HL-60 (cell line): Measurements from ENCODE around the gene KDM2B.

Source experiments
- DNase-seq, 2 experiments: peaks; one replicate each; pipeline ENCODE4 v3.0.0-alpha.2; 2010 to 2020; ENCODE audit warnings: low read depth in 1 of 2, low spot score in 1 of 2
- H3K27ac ChIP-seq: fragments of 250-450 bp; sonication (Bioruptor Pico); replicated peaks from 2 replicates; pipeline ENCODE4 v1.5.1; 2020; ENCODE audit warnings: mild to moderate bottlenecking, moderate library complexity
- H3K27me3 ChIP-seq: fragments of 250-450 bp; sonication (Bioruptor Pico); 2 replicates; pipeline ENCODE4 v1.5.1; 2021; ENCODE audit warnings: mild to moderate bottlenecking, moderate library complexity; ENCODE audit not compliant: insufficient read depth, poor library complexity, severe bottlenecking
- H3K4me3 ChIP-seq: replicated peaks from 2 replicates; pipeline ENCODE4 v1.5.1; 2011; ENCODE audit warnings: mild to moderate bottlenecking, control low read depth, low read length; ENCODE audit not compliant: insufficient read depth
- GABPA ChIP-seq: IDR thresholded peaks from 2 replicates; pipeline ENCODE4 v1.6.1; 2012; ENCODE audit warnings: low read depth
- POLR2AphosphoS5 ChIP-seq: IDR thresholded peaks from 2 replicates; pipeline ENCODE4 v1.6.1; 2012; ENCODE audit warnings: low read depth
- SPI1 ChIP-seq: IDR thresholded peaks from 2 replicates; pipeline ENCODE4 v1.6.1; 2012; ENCODE audit warnings: low read depth, mild to moderate bottlenecking, borderline replicate concordance
- TF ChIP-seq, protein P1 (sequence below): IDR thresholded peaks from 2 replicates; pipeline ENCODE4 v1.6.1; 2012; ENCODE audit warnings: low read depth; ENCODE audit not compliant: insufficient replicate concordance
- TF ChIP-seq, protein P2 (sequence below): IDR thresholded peaks from one replicate; pipeline ENCODE4 v1.5.1; 2011; ENCODE audit warnings: low read length, control low read depth, inconsistent platforms; ENCODE audit not compliant: insufficient read depth

Gene KDM2B

DNA sequence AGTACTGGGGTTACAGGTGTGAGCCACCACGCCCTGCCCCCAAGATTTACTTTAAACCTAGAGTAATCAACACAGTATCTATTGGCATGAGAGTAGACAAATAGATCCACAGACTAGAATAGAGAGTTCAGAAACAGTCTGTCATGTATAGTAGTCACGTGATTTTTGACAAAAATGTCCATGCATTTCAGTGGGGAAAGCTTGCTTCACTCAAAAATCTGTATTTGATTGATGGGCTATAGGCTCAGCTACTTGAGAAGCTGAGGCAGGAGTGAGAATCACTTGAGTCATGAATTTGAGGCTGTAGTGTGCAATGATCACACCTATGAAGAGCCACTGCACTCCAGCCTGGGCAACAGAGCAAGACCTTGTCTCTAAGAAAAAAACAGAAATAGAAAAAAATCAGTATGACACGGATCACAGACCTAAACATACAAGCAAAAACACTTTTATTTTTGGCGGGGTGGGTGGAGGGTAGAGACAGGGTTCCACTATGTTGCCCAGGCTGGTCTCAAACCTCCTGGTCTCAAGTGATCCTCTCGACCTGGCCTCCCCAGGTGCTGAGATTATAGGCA is 37.9 kb upstream of the KDM2B start:
- Histone ChIP-seq H3K27me3 (no peaks in the 10 kb centered on the region), H3K4me3 (no peak overlapping the region), H3K27ac (no peak overlapping the region)
- TF ChIP-seq GABPA (no peak), SPI1 (no peak), POLR2AphosphoS5 (no peak)
- TF ChIP-seq, protein P1, sequence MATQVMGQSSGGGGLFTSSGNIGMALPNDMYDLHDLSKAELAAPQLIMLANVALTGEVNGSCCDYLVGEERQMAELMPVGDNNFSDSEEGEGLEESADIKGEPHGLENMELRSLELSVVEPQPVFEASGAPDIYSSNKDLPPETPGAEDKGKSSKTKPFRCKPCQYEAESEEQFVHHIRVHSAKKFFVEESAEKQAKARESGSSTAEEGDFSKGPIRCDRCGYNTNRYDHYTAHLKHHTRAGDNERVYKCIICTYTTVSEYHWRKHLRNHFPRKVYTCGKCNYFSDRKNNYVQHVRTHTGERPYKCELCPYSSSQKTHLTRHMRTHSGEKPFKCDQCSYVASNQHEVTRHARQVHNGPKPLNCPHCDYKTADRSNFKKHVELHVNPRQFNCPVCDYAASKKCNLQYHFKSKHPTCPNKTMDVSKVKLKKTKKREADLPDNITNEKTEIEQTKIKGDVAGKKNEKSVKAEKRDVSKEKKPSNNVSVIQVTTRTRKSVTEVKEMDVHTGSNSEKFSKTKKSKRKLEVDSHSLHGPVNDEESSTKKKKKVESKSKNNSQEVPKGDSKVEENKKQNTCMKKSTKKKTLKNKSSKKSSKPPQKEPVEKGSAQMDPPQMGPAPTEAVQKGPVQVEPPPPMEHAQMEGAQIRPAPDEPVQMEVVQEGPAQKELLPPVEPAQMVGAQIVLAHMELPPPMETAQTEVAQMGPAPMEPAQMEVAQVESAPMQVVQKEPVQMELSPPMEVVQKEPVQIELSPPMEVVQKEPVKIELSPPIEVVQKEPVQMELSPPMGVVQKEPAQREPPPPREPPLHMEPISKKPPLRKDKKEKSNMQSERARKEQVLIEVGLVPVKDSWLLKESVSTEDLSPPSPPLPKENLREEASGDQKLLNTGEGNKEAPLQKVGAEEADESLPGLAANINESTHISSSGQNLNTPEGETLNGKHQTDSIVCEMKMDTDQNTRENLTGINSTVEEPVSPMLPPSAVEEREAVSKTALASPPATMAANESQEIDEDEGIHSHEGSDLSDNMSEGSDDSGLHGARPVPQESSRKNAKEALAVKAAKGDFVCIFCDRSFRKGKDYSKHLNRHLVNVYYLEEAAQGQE: no peak
- TF ChIP-seq, protein P2, sequence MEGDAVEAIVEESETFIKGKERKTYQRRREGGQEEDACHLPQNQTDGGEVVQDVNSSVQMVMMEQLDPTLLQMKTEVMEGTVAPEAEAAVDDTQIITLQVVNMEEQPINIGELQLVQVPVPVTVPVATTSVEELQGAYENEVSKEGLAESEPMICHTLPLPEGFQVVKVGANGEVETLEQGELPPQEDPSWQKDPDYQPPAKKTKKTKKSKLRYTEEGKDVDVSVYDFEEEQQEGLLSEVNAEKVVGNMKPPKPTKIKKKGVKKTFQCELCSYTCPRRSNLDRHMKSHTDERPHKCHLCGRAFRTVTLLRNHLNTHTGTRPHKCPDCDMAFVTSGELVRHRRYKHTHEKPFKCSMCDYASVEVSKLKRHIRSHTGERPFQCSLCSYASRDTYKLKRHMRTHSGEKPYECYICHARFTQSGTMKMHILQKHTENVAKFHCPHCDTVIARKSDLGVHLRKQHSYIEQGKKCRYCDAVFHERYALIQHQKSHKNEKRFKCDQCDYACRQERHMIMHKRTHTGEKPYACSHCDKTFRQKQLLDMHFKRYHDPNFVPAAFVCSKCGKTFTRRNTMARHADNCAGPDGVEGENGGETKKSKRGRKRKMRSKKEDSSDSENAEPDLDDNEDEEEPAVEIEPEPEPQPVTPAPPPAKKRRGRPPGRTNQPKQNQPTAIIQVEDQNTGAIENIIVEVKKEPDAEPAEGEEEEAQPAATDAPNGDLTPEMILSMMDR: no peak
- no peak for DNase-seq

DNA sequence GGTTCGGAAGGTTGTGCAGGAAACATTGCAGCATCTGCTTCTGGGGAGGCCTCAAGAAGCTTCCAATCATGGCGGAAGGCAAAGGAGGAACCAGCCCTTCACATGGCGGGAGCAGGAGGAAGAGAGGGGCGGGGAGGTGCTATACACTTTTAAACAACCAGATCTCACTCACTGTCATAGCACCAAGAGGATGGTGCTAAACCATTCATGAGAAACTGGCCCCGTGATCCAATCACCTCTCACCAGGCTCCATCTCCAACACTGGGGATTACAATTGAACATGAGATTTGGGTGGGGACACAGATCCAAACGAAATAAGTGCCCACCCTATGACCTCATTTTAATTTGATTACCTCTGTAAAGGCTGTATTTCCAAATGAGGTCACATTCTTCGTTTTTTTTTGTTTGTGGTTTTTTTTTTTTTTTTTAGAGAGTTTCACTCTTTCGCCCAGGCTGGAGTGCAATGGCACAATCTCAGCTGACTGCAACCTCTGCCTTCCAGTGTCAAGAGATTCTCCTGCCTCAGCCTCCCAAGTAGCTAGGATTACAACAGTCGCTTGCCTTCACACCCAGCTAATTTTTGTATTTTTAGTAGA is 34.1 kb upstream of the KDM2B start:
- Histone ChIP-seq H3K4me3 (no peak overlapping the region), H3K27me3 (no peaks in the 10 kb centered on the region), H3K27ac (no peak overlapping the region)
- DNase-seq: no peak
- no peak for TF ChIP-seq GABPA
- TF ChIP-seq, protein P2: no peak
- no peak for TF ChIP-seq POLR2AphosphoS5
- TF ChIP-seq, protein P1: no peak
- no peak for TF ChIP-seq SPI1

DNA sequence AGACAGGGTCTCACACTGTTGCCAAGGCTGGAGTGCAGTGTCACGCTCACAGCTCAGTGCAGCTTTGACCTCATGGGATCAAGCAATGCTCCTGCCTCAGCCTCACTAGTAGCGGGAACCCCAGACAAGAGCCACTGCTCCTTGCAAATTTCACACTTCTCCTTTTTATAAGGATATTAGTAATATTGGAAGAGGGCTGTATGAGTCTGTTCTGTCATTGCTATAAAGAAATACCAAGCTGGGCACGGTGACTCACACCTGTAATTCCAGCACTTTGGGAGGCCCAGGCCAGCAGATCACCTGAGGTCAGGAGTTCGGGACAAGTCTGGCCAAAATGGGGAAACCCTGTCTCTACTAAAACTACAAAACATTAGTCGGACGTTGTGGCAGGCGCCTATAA is 32.6 kb upstream of the KDM2B start:
- Histone ChIP-seq H3K27ac (no peak overlapping the region), H3K4me3 (no peak overlapping the region), H3K27me3 (no peaks in the 10 kb centered on the region)
- TF ChIP-seq SPI1 (peak; percentile 54; the same call in 1 of the 2 replicates), GABPA (no peak)
- DNase-seq: no peak

DNA sequence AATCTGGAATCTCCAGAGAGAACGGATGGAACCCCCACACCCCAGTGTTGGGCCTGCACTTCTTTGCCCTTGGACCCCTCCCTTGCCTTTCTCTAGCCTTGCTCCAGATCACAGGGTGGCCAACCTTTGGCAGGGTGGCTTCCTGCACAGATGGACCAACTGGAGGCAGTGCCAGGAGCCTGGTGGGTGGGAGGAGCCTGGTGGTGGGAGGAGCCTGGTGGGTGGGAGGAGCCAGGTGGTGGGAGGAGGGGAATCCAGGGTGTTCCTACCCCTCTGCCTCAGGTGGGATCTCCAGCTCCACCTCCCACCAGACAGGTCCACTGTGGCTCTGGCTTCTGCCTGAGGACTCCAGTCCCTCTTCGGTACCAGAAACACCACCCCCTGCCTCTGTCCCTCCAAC is 30.5 kb upstream of the KDM2B start:
- no peak overlapping the region for H3K27ac ChIP-seq
- TF ChIP-seq, protein P1: no peak
- TF ChIP-seq GABPA (no peak), POLR2AphosphoS5 (no peak), SPI1 (no peak)
- TF ChIP-seq, protein P2: no peak
- DNase-seq: no peak

More for the DNA sequence above, 30.5 kb upstream of the KDM2B start:
- H3K4me3 ChIP-seq: no peak overlapping the region
- no peaks in the 10 kb centered on the region for H3K27me3 ChIP-seq
